Kidney capillary endothelial cell (primary cell): ENCODE measurements around the gene PARK7.
"Not testable (repeated sequence)": the region's sequence is repeated elsewhere in the genome, so short reads cannot be mapped to it uniquely, and the experiment has no call there.

Source experiments
- DNase-seq: peaks from one replicate; pipeline ENCODE4 v3.0.0-alpha.2; 2018; ENCODE audit warnings: low spot score

Gene PARK7

GRCh38 chr1:7943251-7943650 is 18.3 kb upstream of the PARK7 start:
- no peak for DNase-seq

- no peak for DNase-seq
These were observed 12.6 kb upstream of the PARK7 start for GRCh38 chr1:7948960-7949359.

- DNase-seq: not testable (repeated sequence)
These were observed 8.7 kb upstream of the PARK7 start for GRCh38 chr1:7952791-7953190.

GRCh38 chr1:7953850-7954609 is 7.5 kb upstream of the PARK7 start:
- peak; percentile 73 for DNase-seq

- no peak for DNase-seq
These were observed 6.8 kb upstream of the PARK7 start for GRCh38 chr1:7954683-7955082.

GRCh38 chr1:7956218-7957032 is 5.1 kb upstream of the PARK7 start:
- no peak for DNase-seq

GRCh38 chr1:7960165-7960564 is 1.3 kb upstream of the PARK7 start:
- no peak for DNase-seq

- DNase-seq: no peak
These were observed 670 bp upstream of the PARK7 start for GRCh38 chr1:7960867-7961215.

- DNase-seq: peak; percentile 19
These were observed 464 bp downstream of the PARK7 start for GRCh38 chr1:7962014-7962335.

- DNase-seq: peak; percentile 22
These were observed 1.3 kb downstream of the PARK7 start for GRCh38 chr1:7962636-7963377.

- not testable (repeated sequence) for DNase-seq
These were observed 1.8 kb downstream of the PARK7 start for GRCh38 chr1:7963378-7963730.

- DNase-seq: not testable (repeated sequence)
These were observed 2.3 kb downstream of the PARK7 start for GRCh38 chr1:7963841-7964240.

GRCh38 chr1:7964476-7964875 is 3.0 kb downstream of the PARK7 start:
- no peak for DNase-seq

GRCh38 chr1:7967196-7967595 is 5.7 kb downstream of the PARK7 start:
- DNase-seq: no peak

- no peak for DNase-seq
These were observed 6.1 kb downstream of the PARK7 start for GRCh38 chr1:7967651-7968050.

GRCh38 chr1:7970246-7970645 is 8.7 kb downstream of the PARK7 start:
- DNase-seq: no peak

GRCh38 chr1:7971024-7971423 is 9.5 kb downstream of the PARK7 start:
- no peak for DNase-seq

GRCh38 chr1:7972285-7972684 is 10.8 kb downstream of the PARK7 start:
- no peak for DNase-seq

GRCh38 chr1:7973086-7973485 is 11.6 kb downstream of the PARK7 start:
- no peak for DNase-seq

- DNase-seq: peak; percentile 73
These were observed 13.8 kb downstream of the PARK7 start for GRCh38 chr1:7975212-7975865.

GRCh38 chr1:7980984-7981383 is 19.5 kb downstream of the PARK7 start:
- DNase-seq: no peak

GRCh38 chr1:7983086-7983778 is 21.7 kb downstream of the PARK7 start:
- no peak for DNase-seq
